GM18858 (cell line): ENCODE data around the gene DGKQ.
"Not testable (repeated sequence)": the region's sequence is repeated elsewhere in the genome, so short reads cannot be mapped to it uniquely, and the experiment has no call there.

ENCODE experiments used
- ATAC-seq: cut with Tn5 transposase; IDR thresholded peaks from one replicate; pipeline ENCODE4 v1.9.1; 2021; ENCODE audit not compliant: unreplicated experiment

Gene DGKQ

DNA sequence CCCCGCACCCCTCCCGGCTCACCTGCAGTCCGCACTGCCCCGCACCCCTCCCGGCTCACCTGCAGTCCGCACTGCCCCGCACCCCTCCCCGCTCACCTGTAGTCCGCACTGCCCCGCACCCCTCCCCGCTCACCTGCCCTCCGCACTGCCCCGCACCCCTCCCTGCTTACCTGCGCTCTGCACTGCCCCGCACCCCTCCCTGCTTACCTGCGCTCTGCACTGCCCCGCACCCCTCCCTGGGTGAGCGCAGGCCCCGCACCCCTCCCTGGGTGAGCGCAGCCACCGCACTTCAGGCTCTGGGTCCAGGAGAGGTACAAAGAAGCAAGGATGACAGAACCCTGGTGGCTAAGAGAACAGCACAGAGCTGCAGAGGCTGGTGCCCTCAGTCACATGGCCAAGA, 45.8 kb downstream of the DGKQ start:
- ATAC-seq = not testable (repeated sequence)

DNA sequence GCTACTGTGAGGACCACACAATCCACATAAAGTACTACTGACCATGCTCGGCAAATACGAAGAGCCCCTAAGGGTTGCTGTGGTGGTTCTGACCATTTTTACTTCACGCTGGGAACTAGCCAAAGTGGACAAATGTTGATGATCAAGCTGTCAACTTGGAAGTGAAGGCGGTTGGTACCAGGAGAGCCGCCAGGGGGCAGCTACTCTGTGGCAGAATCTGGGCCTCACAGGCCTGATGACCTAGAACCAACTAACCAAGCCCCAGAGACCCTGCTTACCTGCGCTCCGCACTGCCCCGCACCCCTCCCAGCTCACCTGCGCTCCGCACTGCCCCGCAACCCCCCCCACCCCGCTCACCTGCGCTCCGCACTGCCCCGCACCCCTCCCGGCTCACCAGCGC, 46.8 kb downstream of the DGKQ start:
- no peak for ATAC-seq

- ATAC-seq = no peak
These were observed 47.4 kb downstream of the DGKQ start for GRCh38 chr4:925771-926500.

GRCh38 chr4:925171-925570, 48.2 kb downstream of the DGKQ start:
- ATAC-seq = no peak

- no peak for ATAC-seq
These were observed 49.0 kb downstream of the DGKQ start for GRCh38 chr4:924107-925096.

- peak; percentile 48 for ATAC-seq
These were observed 51.5 kb downstream of the DGKQ start for GRCh38 chr4:921830-922331.

GRCh38 chr4:919004-919680, 54.2 kb downstream of the DGKQ start:
- ATAC-seq = not testable (repeated sequence)

GRCh38 chr4:918591-918990, 54.8 kb downstream of the DGKQ start:
- not testable (repeated sequence) for ATAC-seq

DNA sequence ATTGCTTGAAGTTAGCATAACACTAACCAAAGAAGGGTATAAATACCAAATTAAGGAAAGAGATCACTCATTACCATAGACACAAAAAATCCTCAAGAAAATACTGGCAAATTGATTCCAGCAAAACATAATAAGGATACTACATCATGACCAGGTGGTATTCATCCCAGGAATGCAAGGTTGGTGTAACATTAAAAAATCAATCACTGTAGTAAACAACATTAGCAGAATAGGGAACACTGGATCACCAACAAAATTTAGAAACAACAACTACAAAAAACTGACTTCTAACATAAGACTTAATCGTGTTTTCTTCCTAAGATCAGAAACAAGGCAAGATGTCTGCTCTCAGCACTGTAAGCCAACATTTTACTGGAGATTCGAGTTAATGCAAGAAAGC, 55.4 kb downstream of the DGKQ start:
- no peak for ATAC-seq

DNA sequence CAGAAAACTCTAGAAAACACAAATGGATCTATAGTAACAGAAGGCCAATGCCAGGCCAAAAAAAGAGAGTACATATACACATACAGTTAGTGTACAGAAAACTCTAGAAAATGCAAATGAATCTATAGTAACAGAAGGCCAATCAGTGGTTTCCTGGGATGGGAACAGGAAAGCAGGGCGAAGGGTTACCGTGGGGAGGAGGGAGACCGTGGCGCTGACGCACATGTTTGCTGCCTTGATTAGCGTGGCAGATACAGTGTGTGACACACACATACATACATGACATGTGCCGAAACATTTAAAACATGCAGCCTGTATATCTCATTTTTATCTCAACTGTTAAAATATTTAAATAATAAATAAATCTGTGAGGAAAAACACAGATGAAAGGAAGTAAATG, 55.9 kb downstream of the DGKQ start:
- ATAC-seq = no peak

- ATAC-seq = no peak
These were observed 57.8 kb downstream of the DGKQ start for GRCh38 chr4:915595-915994.

DNA sequence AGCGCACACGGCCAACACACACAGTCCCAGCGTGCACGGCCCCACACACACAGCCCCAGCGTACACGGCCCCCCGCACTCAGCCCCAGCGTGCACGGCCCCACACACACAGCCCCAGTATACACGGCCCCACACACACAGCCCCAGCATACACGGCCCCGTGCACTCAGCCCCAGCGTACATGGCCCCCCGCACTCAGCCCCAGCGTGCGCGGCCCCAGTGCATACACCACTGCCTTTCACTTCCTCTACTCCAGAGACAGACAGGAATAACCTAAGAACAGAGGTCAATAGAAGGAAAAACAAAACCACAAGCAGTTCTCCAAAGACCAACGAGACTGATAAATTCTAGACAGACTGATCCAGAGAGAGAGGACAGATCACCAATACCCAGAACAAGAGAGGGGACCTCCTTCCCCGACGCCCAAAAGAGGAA, 58.3 kb downstream of the DGKQ start:
- no peak for ATAC-seq

DNA sequence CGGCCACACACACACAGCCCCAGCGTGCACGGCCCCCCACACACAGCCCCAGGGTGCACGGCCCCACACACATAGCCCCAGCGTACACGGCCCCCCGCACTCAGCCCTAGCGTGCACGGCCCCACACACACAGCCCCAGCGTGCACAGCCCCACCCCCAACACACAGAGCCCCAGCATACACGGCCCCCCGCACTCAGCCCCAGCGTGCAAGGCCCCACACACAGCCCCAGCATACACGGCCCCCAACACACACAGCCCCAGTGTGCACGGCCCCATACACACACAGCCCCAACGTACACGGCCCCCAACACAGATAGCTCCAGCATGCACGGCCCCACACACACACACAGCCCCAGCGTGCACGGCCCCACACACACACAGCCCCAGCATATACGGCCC, 58.8 kb downstream of the DGKQ start:
- ATAC-seq = no peak

DNA sequence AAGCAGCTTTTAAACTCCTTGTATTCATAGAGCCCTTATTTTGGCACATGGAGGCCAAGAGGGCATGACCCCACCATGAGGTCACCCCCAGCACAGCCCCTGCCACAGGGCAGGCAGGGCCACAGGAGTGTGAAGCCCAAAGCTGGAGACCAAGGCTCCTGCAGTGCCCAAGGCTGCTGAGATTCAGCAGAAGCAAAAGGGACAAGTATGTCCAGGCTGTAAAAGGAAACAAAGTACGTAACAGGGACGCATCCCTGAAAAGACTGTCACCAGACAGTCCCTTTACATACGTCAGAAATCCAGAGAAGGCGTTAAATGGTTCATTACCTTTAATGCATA, 60.1 kb downstream of the DGKQ start:
- ATAC-seq = no peak

GRCh38 chr4:912548-913279, 60.7 kb downstream of the DGKQ start:
- ATAC-seq = no peak

GRCh38 chr4:911871-912490, 61.4 kb downstream of the DGKQ start:
- no peak for ATAC-seq

- no peak for ATAC-seq
These were observed 62.1 kb downstream of the DGKQ start for GRCh38 chr4:911221-911751.

DNA sequence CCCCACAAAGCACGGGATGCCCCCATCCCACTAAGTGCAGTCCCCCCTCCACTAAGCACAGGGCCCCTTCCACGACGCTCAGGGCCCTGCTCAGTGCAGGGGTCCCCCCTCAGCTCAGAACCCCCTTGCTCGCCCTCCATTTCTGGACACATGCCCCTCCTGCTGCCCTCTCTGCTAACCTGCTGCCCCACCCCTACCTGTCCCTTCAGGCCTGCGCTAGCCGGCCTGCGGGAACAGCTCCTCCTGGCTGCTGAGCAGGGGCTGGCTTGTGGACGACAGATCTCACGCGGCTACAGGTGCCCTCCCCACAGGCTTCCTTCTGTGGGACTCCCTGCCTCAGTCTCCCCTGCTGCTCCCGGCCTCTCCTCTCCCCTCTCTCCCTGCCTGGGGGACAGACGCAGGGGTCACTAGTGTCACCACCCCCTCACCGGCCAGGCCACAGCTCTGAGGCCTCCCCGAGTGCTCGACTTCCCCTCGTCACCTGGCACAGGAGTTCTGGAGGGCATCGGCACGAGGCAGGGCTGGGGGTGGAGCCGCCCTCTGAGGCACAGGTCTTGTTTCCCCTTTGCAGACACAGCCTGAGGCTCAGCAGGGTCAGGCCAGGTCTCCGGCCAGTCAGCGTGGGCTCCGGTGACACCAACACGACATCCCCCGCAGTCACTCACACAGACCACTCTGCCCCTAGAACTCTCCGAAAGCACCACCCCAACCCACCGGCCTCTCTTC, 62.8 kb downstream of the DGKQ start:
- ATAC-seq = no peak

- no peak for ATAC-seq
These were observed 63.5 kb downstream of the DGKQ start for GRCh38 chr4:909821-910220.
